ENCODE results near the gene CACNA1A. TPM values are rescaled to one million over a fixed set of nuclear protein-coding genes. Genes with fewer than 3 reads are reported as not detected.
A peak's percentile ranks its signal among the peaks of the same experiment; 100 is the strongest.

CACNA1A gene
- total RNA-seq, 1 donor, result 42.8 TPM

GRCh38 chr19:13399746-13400145 lies 106.5 kb downstream of the CACNA1A start:
- TF ChIP-seq CTCF (IDR thresholded peaks at IDR 0.05; ENCODE audit: insufficient read depth, low read length), result no peak
- no peak overlapping the region for H3K4me3 ChIP-seq (ENCODE audit: low read depth, low read length)
- no peak for DNase-seq (ENCODE audit: low read depth)

- TF ChIP-seq CTCF (IDR thresholded peaks at IDR 0.05; ENCODE audit: insufficient read depth, low read length), result no peak
- H3K4me3 ChIP-seq (ENCODE audit: low read depth, low read length), result no peak overlapping the region
- DNase-seq (ENCODE audit: low read depth), result peak; percentile 95
Observed at GRCh38 chr19:13398780-13399726, 107.2 kb downstream of the CACNA1A start.

DNA sequence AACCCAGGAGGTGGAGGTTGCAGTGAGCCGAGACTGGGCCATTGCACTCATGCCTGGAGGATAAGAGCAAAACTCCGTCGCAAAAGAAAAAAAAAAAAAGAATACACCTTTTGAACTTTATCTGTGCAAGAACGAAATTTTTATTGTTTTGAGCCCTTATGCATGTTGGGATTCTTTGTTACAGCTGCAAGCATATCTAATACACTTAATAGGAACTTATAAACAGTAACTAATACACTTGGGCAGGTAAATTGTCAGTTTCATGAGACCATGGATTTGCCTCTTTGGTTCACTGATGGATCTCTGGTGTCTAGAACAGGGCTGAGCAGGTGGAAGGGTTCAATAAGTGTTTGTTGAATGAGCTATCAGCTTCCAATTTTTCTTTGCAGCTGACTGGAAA lies 108.1 kb downstream of the CACNA1A start:
- H3K4me3 ChIP-seq (ENCODE audit: low read depth, low read length), result no peak overlapping the region
- no peak for TF ChIP-seq CTCF (IDR thresholded peaks at IDR 0.05; ENCODE audit: insufficient read depth, low read length)
- no peak for DNase-seq (ENCODE audit: low read depth)

DNA sequence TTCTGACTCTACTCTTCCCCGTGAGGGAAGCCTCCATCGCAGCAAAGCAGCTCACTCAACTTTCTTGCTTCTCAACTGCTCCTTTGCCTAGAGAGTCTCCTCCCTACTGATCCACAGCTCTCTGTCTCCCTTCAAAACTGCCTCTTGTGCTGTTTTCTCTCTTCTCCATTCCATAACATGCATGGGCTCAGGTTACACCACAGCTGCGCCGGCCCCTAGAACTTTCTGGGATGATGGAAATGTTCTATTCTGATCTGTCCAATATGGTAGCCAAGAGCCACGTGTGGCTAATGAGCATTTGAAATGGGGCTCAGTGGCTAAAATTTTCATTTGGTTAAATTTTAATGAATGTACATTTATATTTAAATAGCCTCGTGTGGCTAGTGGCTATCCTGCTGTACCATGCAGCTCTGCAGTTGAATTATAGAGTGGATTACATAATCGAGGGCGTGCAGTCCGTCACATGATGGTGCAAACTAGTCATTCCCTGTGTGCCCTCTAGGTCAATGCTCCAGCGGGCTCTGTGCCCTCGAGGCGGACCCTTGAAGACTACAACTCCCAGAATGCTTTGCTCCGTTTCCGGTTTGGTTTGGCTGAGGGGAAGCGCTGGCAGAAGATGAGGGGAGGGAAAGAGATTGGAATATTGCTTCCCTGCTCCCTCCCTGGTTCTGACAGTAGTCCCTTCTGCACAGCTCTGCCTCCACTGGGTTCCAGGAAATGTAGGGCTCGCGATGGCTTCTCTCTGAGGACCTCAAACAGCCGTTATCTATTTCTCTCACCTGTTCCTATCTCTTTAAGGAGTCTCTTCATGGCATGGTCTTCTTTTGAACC lies 109.8 kb downstream of the CACNA1A start:
- no peak for TF ChIP-seq CTCF (IDR thresholded peaks at IDR 0.05; ENCODE audit: insufficient read depth, low read length)
- peak; percentile 74 for DNase-seq (ENCODE audit: low read depth)
- no peak overlapping the region for H3K4me3 ChIP-seq (ENCODE audit: low read depth, low read length)

DNA sequence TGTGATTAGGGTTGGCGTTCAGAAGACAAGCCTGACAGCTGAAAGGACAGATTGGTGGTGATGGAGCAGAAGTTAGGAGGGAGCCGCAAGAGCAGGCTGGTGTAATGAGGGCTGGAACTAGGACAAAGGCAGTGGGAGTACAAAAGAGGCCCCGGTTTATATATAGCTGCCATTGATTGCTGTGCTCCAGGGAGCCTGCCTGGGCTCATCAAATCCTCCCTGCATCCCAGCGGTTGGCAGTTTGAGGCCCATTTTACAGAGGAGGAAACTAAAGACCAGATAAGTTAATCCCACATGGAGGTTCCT lies 123.7 kb downstream of the CACNA1A start:
- DNase-seq (ENCODE audit: low read depth), result no peak
- no peak for TF ChIP-seq CTCF (IDR thresholded peaks at IDR 0.05; ENCODE audit: insufficient read depth, low read length)
- no peak overlapping the region for H3K4me3 ChIP-seq (ENCODE audit: low read depth, low read length)

DNA sequence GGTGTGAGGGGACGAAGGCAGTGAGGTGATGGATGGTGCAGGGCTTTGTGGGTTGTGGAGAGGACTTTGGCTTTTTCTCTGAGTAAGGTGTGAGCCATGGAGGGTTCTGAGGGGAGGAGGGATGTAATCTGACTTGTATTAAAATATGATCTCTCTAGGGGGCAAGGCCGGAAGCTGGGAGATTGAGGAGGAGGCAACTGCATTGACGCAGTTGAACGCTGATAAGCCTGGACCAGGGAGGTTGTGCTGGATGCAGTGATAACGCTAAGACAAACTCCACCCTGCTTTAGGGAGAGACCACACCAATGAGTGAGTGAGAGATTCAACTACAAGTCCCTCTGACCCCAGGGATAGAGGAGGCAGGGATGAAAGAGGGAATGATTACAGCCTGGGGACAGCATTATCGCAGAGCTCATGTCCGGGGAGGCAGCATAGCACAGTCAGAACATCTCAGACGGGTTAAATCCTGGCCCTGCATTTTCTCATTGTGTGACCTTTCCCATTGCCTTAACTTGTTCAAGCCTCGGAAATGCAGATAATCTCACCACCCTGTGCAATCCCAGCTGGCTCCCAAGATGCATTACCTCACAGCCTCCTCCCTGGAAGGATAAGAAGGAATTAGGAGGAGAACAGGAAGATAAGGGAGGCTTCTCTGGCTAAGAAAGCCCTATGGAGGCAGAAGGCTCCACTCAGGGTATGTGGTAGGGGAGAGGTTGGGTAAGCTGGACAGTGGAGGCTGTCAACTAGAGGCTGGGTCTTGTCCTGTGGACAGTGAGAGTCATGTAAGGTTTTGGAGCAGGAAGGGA lies 124.2 kb downstream of the CACNA1A start:
- H3K4me3 ChIP-seq (ENCODE audit: low read depth, low read length), result no peak overlapping the region
- DNase-seq (ENCODE audit: low read depth), result peak; percentile 55
- TF ChIP-seq CTCF (IDR thresholded peaks at IDR 0.05; ENCODE audit: insufficient read depth, low read length), result no peak

Measured in fibroblast of the aortic adventitia (primary cell).